NCI-H345 treated with DMSO at 0.1 percent for 48 hours (cell line): ENCODE results near the gene JAKMIP2.
"Not testable (repeated sequence)": the region's sequence is repeated elsewhere in the genome, so short reads cannot be mapped to it uniquely, and the experiment has no call there.

Experiments
- DNase-seq: peaks from one replicate; lab custom pipeline; 2025; ENCODE audit not compliant: unreplicated experiment; lab: John Stamatoyannopoulos, UW

The JAKMIP2 gene

DNA sequence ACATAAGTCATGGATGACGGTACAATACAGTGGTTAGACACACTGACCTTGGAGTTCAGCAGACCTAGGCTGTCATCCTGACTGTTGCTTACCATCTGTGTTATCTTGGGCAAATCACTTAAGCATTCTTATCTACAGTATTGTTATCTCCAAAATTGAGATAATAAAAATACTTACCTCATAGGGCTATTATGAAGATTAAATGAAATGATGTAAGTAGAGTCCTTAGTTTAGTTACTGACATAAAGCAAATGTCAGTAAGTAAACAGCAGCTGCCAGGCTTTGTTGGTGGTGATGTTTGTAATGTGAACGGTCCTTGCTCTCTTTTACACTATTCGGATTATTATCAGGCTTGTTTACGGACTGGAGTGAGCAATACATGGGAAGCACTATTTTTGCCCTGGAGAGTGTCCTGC lies 165.3 kb downstream of the JAKMIP2 start:
- no peak for DNase-seq

DNA sequence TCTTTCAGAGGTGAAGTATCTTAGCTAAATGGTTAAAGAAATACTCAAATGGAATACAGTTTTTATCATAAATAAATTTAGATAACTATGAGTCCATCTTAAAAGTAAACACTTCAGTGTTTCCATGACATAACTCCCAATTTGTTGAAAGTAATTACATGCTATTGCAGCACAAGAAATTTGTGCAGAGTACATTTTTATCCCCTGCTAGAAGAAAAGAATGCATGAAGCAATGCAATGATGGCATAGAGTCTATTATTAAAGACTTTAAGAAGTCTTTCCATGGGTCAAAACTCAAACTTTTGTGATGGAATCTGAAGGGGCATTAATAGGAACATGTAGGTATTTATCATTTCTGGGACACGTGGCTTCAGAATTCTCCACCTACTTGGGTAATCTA lies 166.1 kb downstream of the JAKMIP2 start:
- DNase-seq = no peak

DNA sequence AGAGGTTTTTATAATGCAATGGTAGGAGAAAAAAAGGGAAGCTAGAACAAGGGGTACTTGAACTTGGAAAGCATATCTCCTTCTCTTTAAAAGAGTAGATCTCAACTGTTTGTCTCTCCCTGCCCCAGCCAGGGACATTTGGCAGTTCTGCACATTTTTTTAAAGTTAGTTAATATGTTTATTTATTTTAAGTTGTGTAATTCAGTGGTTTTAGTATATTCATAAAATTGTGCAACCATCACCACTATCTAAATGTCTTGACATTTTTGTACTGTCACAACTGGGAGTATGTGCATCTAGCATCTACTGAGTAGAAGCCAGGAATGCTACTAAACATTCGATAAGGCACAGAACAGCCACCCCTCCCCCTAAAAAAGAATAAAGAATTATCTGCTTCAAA lies 169.2 kb downstream of the JAKMIP2 start:
- no peak for DNase-seq

DNA sequence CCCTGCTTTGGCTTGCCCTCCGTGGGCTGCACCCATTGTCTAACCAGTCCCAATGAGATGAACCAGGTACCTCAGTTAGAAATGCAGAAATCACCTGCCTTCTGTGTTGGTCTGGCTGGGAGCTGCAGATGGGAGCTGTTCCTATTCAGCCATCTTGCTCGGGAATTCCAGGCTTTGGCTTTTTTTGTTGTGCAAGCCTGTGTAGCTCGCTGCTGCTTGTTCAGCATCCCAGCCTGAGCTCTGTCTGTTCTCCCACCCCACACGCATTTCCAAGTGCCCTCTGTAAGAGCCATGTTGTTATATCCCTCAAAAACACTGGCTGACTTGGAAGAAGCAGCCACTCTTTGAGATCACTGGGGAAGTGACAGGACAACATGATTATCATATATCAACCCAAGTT lies 171.0 kb downstream of the JAKMIP2 start:
- no peak for DNase-seq

DNA sequence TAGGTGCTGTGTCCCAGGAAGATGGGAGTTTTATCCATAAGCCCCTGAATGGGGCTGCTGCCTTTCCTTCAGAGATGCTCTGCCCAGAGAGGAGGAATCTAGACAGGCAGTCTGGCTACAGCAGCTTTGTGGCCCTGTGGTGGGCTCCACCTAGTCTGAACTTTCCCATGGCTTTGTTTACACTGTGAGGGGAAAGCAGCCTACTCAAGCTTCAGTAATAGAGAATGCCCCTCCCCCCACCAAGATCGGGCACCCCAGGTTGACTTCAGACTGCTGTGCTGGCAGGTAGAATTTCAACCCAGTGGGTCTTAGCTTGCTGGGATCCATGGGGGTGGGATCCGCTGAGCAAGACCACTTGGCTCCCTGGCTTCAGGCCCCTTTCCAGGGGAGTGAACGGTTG lies 171.7 kb downstream of the JAKMIP2 start:
- no peak for DNase-seq

DNA sequence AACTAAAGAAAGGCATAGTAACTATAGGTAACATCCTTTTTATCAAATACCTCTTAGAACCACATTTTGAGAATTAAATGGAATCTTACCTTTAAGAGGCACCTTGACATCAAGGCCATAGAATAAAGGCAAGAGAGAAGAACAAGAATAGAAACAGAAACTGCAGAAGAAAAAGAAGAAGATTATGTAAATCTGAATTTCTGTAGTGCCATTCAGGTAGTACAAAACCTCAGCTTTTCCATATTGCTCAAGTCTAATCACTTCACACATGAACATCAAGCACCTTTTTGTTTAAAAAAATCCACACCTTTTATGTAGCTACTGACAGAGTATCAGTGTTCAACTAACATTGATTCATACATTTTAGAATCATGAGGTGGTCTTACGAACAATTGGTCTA lies 180.9 kb downstream of the JAKMIP2 start:
- DNase-seq = no peak

DNA sequence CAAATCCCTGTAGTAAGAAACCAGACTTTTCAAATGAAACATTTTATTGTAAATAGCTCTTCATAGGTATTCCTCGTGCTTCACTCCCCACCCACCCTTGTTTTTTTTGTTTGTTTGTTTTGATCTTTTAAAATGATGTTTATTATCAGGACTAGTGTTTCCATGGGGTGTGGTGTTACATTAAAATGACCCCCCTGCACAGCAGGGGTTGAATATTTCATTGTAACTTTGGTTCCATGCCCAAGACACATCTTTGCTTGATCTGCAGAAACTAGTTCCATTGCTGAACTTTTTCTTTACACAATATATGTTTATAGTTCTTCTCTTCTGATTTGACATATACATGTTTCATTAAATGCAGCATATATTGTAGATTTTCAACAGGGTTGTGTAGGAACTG lies 191.4 kb downstream of the JAKMIP2 start:
- no peak for DNase-seq

DNA sequence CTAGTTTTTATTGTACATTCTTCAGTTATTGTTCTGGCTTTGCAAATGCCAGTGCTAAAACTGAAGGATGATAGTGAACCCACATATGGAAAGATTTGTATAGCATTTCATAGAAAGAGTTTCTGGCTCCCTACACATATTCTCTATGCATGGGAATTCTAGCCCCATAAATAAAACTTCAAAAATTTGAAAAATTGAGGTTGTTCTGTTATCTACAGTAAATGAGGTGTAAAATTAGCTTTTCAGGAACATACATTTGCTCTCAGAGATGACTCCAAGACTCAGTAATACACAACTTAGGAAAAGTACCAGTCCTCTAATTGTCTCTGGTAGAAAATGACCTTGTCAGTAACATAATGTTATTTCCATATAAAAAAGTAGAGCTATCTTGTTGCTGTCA lies 192.4 kb downstream of the JAKMIP2 start:
- no peak for DNase-seq

DNA sequence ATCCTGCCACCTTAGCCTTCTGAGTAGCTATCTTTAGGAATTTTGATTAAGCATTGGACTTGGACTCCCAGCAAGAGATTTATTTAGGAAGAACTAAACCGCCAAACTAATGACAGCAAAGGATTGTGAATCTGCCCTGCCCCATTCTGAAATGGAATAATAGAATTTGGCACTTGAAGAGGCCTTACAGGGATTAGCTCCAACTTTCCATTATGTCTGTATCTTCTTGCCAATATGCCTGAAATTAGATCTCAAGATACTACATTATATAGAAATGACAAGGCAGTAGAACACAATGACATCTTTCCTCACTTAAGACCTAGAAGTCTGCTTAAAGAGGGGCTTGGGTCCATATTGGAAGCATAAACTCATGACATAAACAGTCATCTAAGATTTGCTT lies 195.7 kb downstream of the JAKMIP2 start:
- no peak for DNase-seq

DNA sequence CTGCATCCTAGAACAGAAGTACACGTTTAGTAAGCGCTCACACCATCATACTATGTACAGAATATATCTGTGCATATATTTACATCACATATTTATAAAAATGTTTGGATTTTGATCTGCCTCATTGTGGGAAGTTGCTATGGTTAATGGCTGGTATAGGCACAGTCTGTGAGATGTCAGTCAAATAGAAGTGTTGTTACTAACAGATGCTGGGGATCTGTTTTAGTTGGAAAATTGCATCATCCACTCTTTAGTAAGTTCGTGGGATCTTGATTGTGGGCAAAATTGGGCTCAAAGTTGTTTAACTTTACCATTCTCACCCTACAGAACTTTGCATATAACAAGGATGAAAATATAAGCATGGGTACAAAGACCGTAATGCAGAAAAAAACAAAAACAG lies 196.3 kb downstream of the JAKMIP2 start:
- DNase-seq = no peak

DNA sequence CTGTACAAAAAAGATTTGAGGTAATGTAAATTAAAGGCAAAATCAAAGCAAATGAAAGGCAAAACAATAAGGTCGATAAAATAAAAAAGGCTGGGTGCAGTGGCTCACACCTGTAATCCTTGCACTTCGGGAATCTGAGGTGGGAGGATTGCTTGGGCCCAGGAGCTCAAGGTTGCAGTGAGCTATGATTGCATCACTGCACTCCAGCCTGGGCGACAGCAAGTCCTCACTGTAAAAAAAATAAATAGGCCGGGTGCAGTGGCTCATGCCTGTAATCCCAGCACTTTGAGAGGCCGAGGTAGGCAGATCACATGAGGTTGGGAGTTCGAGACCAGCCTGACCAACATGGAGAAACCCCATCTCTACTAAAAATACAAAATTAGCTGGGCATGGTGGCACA lies 200.3 kb downstream of the JAKMIP2 start:
- DNase-seq = not testable (repeated sequence)

DNA sequence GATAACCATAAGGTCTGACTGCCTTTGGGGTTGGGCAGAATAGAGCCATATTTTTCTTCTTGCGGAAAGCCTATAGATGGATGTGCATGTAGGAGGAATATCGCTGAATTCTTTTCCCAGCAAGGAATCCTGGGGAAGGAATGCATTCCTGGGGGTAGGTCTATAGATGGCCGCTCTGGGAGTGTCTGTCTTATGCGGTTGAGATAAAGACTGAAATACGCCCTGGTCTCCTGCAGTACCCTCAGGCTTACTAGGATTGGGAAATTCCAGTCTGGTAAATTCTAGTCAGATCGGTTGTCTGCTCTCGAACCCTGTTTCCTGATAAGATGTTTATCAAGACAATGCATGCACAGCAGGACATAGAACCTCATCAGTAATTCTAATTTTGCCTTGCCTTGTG lies 202.1 kb downstream of the JAKMIP2 start:
- not testable (repeated sequence) for DNase-seq

DNA sequence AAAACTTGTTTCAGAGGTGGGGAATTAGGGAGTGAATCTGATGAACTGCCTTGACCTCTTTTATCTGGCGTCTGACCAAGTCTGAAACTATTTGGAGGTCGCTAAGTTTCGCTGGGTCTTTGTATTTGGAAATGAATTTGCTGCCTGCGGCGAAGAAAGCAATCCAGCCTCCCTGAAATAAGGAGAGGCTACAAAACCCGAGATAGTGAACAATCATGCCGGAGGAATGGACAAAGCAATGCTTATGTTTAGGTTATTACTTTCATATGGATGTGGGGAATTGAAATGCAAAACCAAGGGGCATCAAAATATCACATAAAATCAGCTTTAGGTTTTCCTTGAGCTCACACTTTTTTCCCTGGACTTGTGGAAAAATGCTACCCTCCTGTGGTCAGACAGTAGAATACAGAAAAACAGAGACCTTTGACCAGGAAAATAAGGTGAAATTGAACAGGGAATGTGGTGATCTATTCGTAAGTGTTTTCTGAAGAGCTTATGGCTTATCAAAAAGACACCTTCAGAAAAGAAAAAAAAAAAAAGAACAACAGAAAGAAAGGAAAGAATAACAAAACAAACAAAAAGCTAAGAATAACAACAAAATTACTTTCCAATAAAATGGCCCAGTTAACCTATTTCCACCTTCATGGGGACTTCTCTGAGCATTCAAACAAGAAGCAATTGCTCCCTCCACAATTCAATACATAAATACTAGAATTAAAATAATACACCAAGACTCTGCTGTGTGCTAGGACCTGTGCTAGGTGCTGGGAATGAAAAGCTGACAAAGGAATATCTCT lies 204.1 kb downstream of the JAKMIP2 start:
- DNase-seq = peak; percentile 81

DNA sequence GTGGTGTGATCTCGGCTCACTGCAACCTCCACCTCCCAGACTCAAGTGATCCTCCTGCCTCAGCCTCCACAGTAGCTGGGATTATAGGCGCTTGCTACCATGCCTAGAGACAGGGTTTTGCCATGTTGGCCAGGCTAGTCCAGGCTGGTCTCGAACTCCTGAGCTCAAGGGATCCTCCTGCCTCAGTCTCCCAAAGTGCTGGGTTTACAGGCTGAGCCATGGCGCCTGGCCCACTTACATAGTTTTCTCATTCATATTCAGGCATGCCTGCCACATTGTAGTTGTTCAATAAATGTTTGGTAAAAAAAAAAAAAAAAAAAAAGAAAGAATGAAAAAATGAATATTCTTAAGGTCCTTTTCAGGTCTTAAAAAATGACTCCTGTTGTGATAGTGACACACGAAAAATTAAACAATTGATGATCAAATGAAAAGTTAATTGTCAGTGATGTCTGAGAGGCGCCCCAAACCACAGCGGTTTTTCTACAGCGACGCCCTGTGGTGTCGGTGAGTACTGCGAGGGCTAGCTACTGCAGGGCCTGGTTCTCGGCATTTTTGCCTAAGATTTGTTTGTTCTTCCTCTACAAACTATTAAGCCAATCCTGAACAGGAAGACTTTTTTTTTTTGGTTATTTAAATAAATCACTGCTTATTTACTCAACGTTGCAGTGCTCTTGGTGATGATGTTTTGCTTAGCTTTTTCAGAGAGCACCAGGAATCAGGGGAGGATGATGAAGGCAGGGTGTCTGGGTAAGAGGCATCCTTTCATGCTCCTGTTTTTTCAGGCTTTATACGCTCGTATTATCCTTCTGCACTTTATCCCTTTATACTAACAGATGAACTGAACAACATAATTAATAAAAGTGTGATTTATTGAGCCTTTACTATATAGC lies 205.6 kb downstream of the JAKMIP2 start:
- peak; percentile 21 for DNase-seq

DNA sequence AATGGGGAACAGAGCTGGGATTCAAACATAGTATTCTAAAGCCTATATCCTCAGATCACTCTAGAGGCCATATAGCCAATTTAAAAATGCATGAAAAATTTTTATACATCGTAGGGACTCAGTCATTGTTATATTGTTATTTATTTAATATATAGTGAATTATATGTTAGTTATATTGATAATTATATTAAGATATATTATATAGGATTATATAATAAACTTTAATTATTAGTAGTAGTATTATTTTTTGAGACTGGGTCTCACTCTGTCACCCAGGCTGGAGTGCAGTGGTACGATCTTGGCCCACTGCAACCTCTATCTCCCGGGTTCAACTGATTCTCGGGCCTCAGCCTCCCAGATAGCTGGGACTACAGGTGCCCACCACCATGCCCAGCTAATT lies 206.9 kb downstream of the JAKMIP2 start:
- no peak for DNase-seq

DNA sequence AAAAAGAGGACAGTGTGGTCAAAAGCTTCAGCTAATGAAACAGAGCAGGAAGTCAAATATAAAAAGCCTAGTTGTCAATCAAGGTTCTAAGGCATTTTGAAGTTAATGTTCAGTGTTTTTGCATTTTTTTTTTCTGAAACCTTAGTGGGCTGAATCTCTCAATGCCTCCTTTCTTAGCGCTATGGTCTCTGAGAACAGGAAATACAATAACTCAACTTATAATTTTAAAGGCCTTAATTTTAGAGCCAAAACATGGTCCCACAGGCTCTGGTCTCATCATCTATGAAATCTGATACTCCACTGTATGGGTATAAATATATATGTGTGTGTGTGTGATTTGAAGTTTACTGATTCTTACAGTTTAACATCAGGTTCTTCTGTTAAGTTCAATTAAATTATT lies 209.3 kb downstream of the JAKMIP2 start:
- no peak for DNase-seq

DNA sequence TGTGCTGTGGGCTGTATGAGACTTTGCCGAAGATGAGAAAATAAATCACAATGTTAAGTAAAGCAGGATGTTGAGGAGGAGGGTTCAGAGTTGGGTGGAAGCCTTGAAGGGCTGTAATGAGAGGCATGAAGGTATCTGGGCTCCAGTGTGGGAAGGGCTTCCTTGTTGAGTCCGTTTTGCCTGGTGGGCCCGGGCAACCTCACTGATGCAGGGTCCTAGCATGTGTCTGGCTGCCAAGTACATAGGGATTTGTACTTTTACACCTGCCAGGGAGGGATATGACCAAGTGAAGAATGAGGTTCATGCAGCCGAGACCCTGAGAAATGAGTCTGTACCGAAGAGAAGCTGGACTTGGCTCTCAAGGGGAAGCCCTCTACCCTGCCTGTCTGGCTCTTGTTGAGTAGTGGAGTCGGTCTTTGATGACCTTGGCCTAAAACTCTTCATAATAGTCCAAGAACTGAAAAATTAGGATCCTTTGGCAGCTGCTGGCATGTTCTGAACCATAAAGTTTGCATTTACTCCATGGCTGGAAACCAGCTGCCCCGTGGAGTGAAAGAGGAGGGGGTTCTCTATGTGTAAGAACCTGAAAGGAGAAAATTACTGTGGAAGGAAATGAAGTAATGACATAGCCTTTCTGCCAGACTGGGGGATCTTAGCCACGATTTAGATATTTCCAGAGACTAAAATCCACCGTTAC lies 213.7 kb downstream of the JAKMIP2 start:
- DNase-seq = no peak

DNA sequence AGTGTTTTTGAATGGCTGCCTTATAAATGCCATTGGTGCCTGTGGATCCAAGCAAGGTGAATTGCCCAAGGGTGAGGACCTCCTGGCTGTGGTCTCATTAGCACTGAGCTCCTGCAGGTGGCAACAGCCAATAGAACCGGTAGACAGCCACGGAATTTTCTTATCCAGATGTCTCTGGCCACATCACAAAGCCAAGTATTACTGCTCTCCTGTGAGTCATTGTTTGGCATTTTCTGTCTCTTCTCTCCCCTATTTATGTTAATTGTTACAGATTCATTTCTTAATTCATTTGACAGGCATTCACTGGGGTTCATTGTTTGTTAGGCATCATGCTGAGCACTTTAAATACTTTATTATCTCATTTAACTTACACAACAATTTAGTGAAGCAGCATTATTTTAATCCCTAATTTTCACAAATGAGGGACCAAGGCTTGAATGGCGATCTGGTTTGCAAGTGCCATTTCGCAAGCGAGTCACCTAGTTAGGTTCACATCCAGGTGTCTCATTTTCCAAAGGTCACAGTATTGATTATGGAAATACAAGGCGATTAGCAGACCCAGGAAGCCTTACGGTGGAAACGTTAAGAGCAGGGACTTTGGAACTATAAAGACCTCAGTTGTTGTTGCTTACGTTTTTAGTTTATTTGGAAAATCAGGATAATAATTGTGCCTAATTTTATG lies 214.5 kb downstream of the JAKMIP2 start:
- DNase-seq = no peak

DNA sequence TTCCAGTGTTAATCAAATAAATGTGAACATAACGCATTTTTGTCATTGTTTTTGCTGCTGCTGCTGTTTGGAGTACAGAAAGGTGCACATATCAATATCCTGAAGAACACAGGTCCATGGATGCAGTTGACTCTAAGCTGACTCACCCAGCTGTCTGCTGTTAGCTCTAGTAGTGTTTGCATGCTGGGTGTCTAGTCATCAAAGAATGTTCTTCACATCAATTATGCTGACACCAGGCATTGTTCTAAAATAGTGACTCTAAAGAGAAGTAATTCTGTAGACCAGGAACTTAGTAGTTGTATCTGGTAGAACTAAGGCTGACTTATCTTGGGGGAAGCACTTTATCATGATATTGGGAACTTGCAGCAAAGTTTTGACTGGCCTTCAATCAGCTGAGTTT lies 217.0 kb downstream of the JAKMIP2 start:
- DNase-seq = no peak

DNA sequence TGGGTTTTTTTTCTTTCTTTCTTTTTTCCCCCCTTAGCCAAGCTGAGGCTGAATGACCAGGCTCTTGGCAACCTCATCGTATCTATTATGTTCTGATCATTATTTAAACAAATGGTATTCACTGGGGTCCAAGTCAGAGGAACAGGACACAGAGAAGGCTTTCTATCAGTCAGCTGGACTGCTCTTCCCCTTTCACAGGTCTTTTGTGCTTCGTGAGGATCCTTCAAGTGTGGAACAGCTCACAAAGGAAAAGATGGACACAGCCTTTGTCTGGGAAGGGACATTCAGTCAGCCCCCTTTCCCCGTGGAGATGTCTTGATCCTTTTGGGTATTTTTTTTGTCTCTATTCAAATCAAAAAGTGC lies 218.4 kb downstream of the JAKMIP2 start:
- no peak for DNase-seq

DNA sequence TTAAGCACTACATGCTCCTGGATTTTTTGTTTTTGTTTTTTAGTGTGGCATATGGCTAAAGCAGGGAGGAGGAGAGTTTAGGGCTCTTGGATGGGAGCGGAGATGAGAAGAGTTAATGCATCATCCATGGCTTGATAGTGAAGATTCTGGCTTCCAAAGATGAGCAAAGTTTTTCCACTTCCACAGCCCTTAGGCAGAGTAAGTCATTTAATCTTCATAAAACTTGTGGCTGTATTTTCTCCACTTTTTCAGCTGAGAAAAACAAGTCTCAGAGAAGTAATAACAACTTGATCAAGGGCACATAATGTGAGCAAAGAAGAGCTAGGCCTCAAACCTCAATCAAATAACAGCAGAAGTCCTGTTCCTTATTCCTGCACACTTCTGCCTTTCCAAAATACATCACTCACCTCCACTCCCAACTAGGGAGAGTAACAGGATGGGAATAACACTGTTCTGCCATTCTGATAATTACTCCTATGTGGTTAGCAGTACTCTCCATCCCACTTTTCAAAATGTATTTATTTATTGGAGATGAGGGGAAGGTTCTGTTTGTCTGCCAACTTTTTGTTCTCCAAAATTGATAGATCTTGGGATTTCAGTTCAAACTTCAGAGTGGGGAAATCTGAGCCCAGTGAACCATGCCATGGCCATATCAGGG lies 218.9 kb downstream of the JAKMIP2 start:
- no peak for DNase-seq
